Dedifferentiated amniotic fluid mesenchymal stem cell (primary cell): ENCODE results near the gene SUFU.
"Not testable (repeated sequence)": the region's sequence is repeated elsewhere in the genome, so short reads cannot be mapped to it uniquely, and the experiment has no call there.

Source experiments
- DNase-seq: peaks from one replicate; pipeline ENCODE4 v3.0.0-alpha.2; 2016; ENCODE audit errors: extremely low spot score

SUFU gene

GRCh38 chr10:102514487-102515311, 10.9 kb downstream of the SUFU start:
- DNase-seq: no peak

- DNase-seq: no peak
Measured at GRCh38 chr10:102515724-102516123, 12.0 kb downstream of the SUFU start.

- no peak for DNase-seq
Measured at GRCh38 chr10:102517553-102517952, 13.8 kb downstream of the SUFU start.

- no peak for DNase-seq
Measured at GRCh38 chr10:102519246-102519825, 15.6 kb downstream of the SUFU start.

- DNase-seq: no peak
Measured at GRCh38 chr10:102522874-102523249, 19.1 kb downstream of the SUFU start.

GRCh38 chr10:102523250-102524029, 19.7 kb downstream of the SUFU start:
- no peak for DNase-seq

GRCh38 chr10:102524746-102525145, 21.0 kb downstream of the SUFU start:
- no peak for DNase-seq

GRCh38 chr10:102527546-102527945, 23.8 kb downstream of the SUFU start:
- DNase-seq: no peak

- DNase-seq: no peak
Measured at GRCh38 chr10:102534333-102534732, 30.6 kb downstream of the SUFU start.

- DNase-seq: not testable (repeated sequence)
Measured at GRCh38 chr10:102534966-102535365, 31.2 kb downstream of the SUFU start.

- no peak for DNase-seq
Measured at GRCh38 chr10:102535481-102536147, 31.8 kb downstream of the SUFU start.

GRCh38 chr10:102537367-102537766, 33.6 kb downstream of the SUFU start:
- DNase-seq: no peak

- DNase-seq: no peak
Measured at GRCh38 chr10:102537948-102538347, 34.2 kb downstream of the SUFU start.

- DNase-seq: no peak
Measured at GRCh38 chr10:102538811-102539210, 35.0 kb downstream of the SUFU start.

- no peak for DNase-seq
Measured at GRCh38 chr10:102540023-102540422, 36.3 kb downstream of the SUFU start.

GRCh38 chr10:102542800-102543418, 39.1 kb downstream of the SUFU start:
- peak; percentile 42 for DNase-seq

GRCh38 chr10:102545265-102545871, 41.6 kb downstream of the SUFU start:
- no peak for DNase-seq

GRCh38 chr10:102545997-102546396, 42.2 kb downstream of the SUFU start:
- DNase-seq: no peak

- DNase-seq: peak; percentile 22
Measured at GRCh38 chr10:102546606-102547320, 43.0 kb downstream of the SUFU start.

- DNase-seq: no peak
Measured at GRCh38 chr10:102549549-102549948, 45.8 kb downstream of the SUFU start.
